NCI-H146 (cell line): Measurements from ENCODE around the gene TREH.
"Not testable (repeated sequence)": the region's sequence is repeated elsewhere in the genome, so short reads cannot be mapped to it uniquely, and the experiment has no call there.

Source experiments
- DNase-seq: peaks from one replicate; lab custom pipeline; 2025; lab: John Stamatoyannopoulos, UW

Gene TREH

GRCh38 chr11:118628861-118629549 is 50.4 kb downstream of the TREH start:
- DNase-seq, result no peak

- no peak for DNase-seq
These were observed 51.0 kb downstream of the TREH start for GRCh38 chr11:118628432-118628831.

- no peak for DNase-seq
These were observed 51.4 kb downstream of the TREH start for GRCh38 chr11:118628031-118628430.

- DNase-seq, result no peak
These were observed 51.9 kb downstream of the TREH start for GRCh38 chr11:118627566-118627965.

GRCh38 chr11:118625976-118626375 is 53.5 kb downstream of the TREH start:
- DNase-seq, result peak; percentile 31

GRCh38 chr11:118625036-118625690 is 54.3 kb downstream of the TREH start:
- DNase-seq, result no peak

- DNase-seq, result peak; percentile 94
These were observed 56.2 kb downstream of the TREH start for GRCh38 chr11:118623269-118623655.

GRCh38 chr11:118622376-118623268 is 56.8 kb downstream of the TREH start:
- DNase-seq, result peak; percentile 90

GRCh38 chr11:118621784-118622375 is 57.6 kb downstream of the TREH start:
- DNase-seq, result peak; percentile 36

- DNase-seq, result peak; percentile 88
These were observed 58.2 kb downstream of the TREH start for GRCh38 chr11:118621071-118621783.

- DNase-seq, result no peak
These were observed 58.9 kb downstream of the TREH start for GRCh38 chr11:118620529-118621070.

GRCh38 chr11:118619444-118620197 is 59.8 kb downstream of the TREH start:
- DNase-seq, result no peak

GRCh38 chr11:118618991-118619375 is 60.5 kb downstream of the TREH start:
- DNase-seq, result no peak

GRCh38 chr11:118618115-118618990 is 61.1 kb downstream of the TREH start:
- no peak for DNase-seq

GRCh38 chr11:118615976-118616371 is 63.5 kb downstream of the TREH start:
- DNase-seq, result peak; percentile 25

GRCh38 chr11:118615282-118615975 is 64.0 kb downstream of the TREH start:
- no peak for DNase-seq

- no peak for DNase-seq
These were observed 64.9 kb downstream of the TREH start for GRCh38 chr11:118614511-118614910.

GRCh38 chr11:118612378-118612777 is 67.1 kb downstream of the TREH start:
- no peak for DNase-seq

GRCh38 chr11:118611433-118611795 is 68.0 kb downstream of the TREH start:
- not testable (repeated sequence) for DNase-seq
